ENCODE measurements around the gene CSF2RB.

- TF ChIP-seq POLR2A (IDR thresholded peaks at IDR 0.05) (no peak), CTCF (IDR thresholded peaks at IDR 0.05) (no peak)
These were observed 39.1 kb upstream of the CSF2RB start for GRCh38 chr22:36874309-36874696.

All from right lobe of liver (tissue), 4 donors.